Neural progenitor cell (in vitro differentiated cells): Measurements from ENCODE around the gene PHPT1. TPM values are rescaled to one million over a fixed set of nuclear protein-coding genes. Genes with fewer than 3 reads are reported as not detected.

ENCODE experiments used
- DNase-seq: peaks from one replicate; pipeline ENCODE4 v3.0.0-alpha.2; 2016; ENCODE audit warnings: low spot score
- H2AFZ ChIP-seq: fragments of 200-600 bp; sonication (generic); replicated peaks from 2 replicates; pipeline ENCODE4 v1.6.1; 2016; ENCODE audit warnings: antibody characterized with exemption
- H3F3A ChIP-seq: fragments of 200-600 bp; sonication (generic); 2 replicates; pipeline ENCODE4 v1.6.1; 2016; ENCODE audit warnings: antibody characterized with exemption, low read depth
- H3K27ac ChIP-seq: fragments of 200-600 bp; sonication (generic); 2 replicates; pipeline ENCODE4 v1.5.1; 2016; ENCODE audit warnings: mild to moderate bottlenecking
- H3K27me3 ChIP-seq: fragments of 200-600 bp; sonication (generic); 2 replicates; pipeline ENCODE4 v1.6.1; 2016; ENCODE audit warnings: mild to moderate bottlenecking, moderate library complexity
- H3K36me3 ChIP-seq: fragments of 200-600 bp; sonication (generic); 2 replicates; pipeline ENCODE4 v1.5.1; 2016
- H3K4me1 ChIP-seq: fragments of 200-600 bp; sonication (generic); 2 replicates; pipeline ENCODE4 v1.6.1; 2016; ENCODE audit warnings: mixed run types
- H3K4me2 ChIP-seq: fragments of 200-600 bp; sonication (generic); 2 replicates; pipeline ENCODE4 v1.6.1; 2016
- H3K4me3 ChIP-seq: fragments of 200-600 bp; sonication (generic); 2 replicates; pipeline ENCODE4 v1.5.1; 2016
- H3K79me2 ChIP-seq: fragments of 200-600 bp; sonication (generic); 2 replicates; pipeline ENCODE4 v1.6.1; 2016; ENCODE audit warnings: low read depth
- H3K9ac ChIP-seq: fragments of 200-600 bp; sonication (generic); 2 replicates; pipeline ENCODE4 v1.6.1; 2016
- H3K9me3 ChIP-seq: fragments of 200-600 bp; sonication (generic); 2 replicates; pipeline ENCODE4 v1.5.1; 2016; ENCODE audit warnings: low read depth
- H4K20me1 ChIP-seq: fragments of 200-600 bp; sonication (generic); 2 replicates; pipeline ENCODE4 v1.6.1; 2016; ENCODE audit warnings: low read depth
- H3K27ac Mint-ChIP-seq: 3 replicates; pipeline ENCODE4 v1.8.0; 2021; ENCODE audit warnings: mixed read lengths
- H3K27me3 Mint-ChIP-seq: 2 replicates; pipeline ENCODE4 v1.8.0; 2022; ENCODE audit warnings: low read depth, mild to moderate bottlenecking, inconsistent platforms, moderate library complexity, mixed read lengths; ENCODE audit not compliant: insufficient read depth
- H3K36me3 Mint-ChIP-seq: 3 replicates; pipeline ENCODE4 v1.8.0; 2021; ENCODE audit warnings: mixed read lengths
- H3K4me1 Mint-ChIP-seq: 3 replicates; pipeline ENCODE4 v1.8.0; 2021; ENCODE audit warnings: mixed read lengths
- H3K4me3 Mint-ChIP-seq: 3 replicates; pipeline ENCODE4 v1.8.0; 2021; ENCODE audit warnings: mild to moderate bottlenecking, moderate library complexity, mixed read lengths
- H3K9me3 Mint-ChIP-seq: 3 replicates; pipeline ENCODE4 v1.8.0; 2020; ENCODE audit warnings: mixed read lengths
- CTCF ChIP-seq: fragments of 200-600 bp; sonication (generic); IDR thresholded peaks from 2 replicates; pipeline ENCODE4 v1.5.1; 2017; ENCODE audit warnings: antibody characterized with exemption, mild to moderate bottlenecking
- EZH2 ChIP-seq: fragments of 200-600 bp; sonication (generic); IDR thresholded peaks from 2 replicates; pipeline ENCODE4 v1.6.1; 2017; ENCODE audit warnings: antibody characterized with exemption, mild to moderate bottlenecking, moderate library complexity
- EZH2phosphoT487 ChIP-seq: fragments of 200-600 bp; sonication (generic); IDR thresholded peaks from 2 replicates; pipeline ENCODE4 v1.6.1; 2017; ENCODE audit warnings: antibody characterized with exemption
- microRNA-seq: library from miRNA; unstranded; fragments of <30 nt; microRNA quantifications from one replicate; pipeline ENCODE4, GENCODE V29; 2016
- small RNA-seq: library from RNA; depleted of rRNA; stranded (forward); fragments of <200 nt; gene quantifications from one replicate; pipeline ENCODE3, GENCODE V24; 2015
- total RNA-seq: library from RNA; depleted of rRNA; stranded (reverse); fragments of >200 nt; gene quantifications from 2 replicates; pipeline ENCODE4 v1.2.3, GENCODE V29; 2015; ENCODE audit warnings: low replicate concordance

PHPT1 gene
- total RNA-seq, 1 donor from 2014 or later = 58.8 TPM

- Histone ChIP-seq H3K4me3 (no peak overlapping the region), H3F3A (no peaks in the 10 kb centered on the region), H3K79me2 (peaks cover 35% of the 10 kb centered on the region), H3K36me3 (peaks cover 3% of the 10 kb centered on the region), H2AFZ (no peak overlapping the region), H3K4me1 (no peaks in the 10 kb centered on the region), H3K27me3 (no peaks in the 10 kb centered on the region), H3K4me2 (no peak overlapping the region), H3K9me3 (no peaks in the 10 kb centered on the region), H4K20me1 (peaks cover 42% of the 10 kb centered on the region), H3K27ac (no peak overlapping the region), H3K9ac (no peak overlapping the region)
- DNase-seq = no peak
- H3K9me3 Mint-ChIP-seq = no peaks in the 10 kb centered on the region
- H3K27me3 Mint-ChIP-seq = peaks cover 3% of the 10 kb centered on the region
- H3K4me1 Mint-ChIP-seq = no peaks in the 10 kb centered on the region
- H3K36me3 Mint-ChIP-seq = peaks cover 21% of the 10 kb centered on the region
- H3K4me3 Mint-ChIP-seq = no peak overlapping the region
- H3K27ac Mint-ChIP-seq = no peak overlapping the region
- TF ChIP-seq EZH2 = no peak
- no peak for TF ChIP-seq CTCF
- no peak for TF ChIP-seq EZH2phosphoT487
These were observed 49.4 kb downstream of the PHPT1 start for GRCh38 chr9:136898483-136899100.

DNA sequence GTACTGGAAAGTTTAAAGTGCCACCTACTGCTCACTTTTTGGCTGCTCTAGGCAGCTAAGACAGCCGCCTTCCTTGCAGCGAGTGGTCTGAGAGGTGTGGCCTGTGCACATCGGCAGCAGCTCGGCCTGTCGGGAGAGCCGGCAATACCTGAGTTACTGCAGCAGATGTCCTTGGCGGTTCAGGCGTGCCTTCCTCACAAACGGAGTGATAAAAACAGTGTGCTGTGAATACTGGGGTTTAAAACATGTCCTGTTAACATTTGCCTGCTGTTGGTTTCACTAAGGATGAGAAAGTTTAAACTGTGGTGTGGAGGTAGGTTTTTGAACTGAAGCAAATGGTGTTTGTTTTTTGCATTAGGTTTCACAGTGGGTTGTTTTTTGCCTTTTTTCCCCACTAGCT is 50.0 kb downstream of the PHPT1 start:
- Mint-ChIP-seq H3K4me1 (no peaks in the 10 kb centered on the region), H3K9me3 (no peaks in the 10 kb centered on the region), H3K36me3 (peaks cover 20% of the 10 kb centered on the region), H3K27ac (no peak overlapping the region), H3K4me3 (no peak overlapping the region), H3K27me3 (peaks cover 7% of the 10 kb centered on the region)
- H2AFZ ChIP-seq = no peak overlapping the region
- TF ChIP-seq EZH2phosphoT487 = no peak
- no peak for TF ChIP-seq EZH2
- no peak for TF ChIP-seq CTCF
- H3K36me3 ChIP-seq = peaks cover 3% of the 10 kb centered on the region
- H4K20me1 ChIP-seq = peaks cover 42% of the 10 kb centered on the region
- H3K4me2 ChIP-seq = no peak overlapping the region
- DNase-seq = no peak
- no peaks in the 10 kb centered on the region for H3K9me3 ChIP-seq
- no peak overlapping the region for H3K27ac ChIP-seq
- no peaks in the 10 kb centered on the region for H3K4me1 ChIP-seq
- no peaks in the 10 kb centered on the region for H3K27me3 ChIP-seq
- no peak overlapping the region for H3K4me3 ChIP-seq
- no peak overlapping the region for H3K9ac ChIP-seq
- no peaks in the 10 kb centered on the region for H3F3A ChIP-seq
- H3K79me2 ChIP-seq = peaks cover 29% of the 10 kb centered on the region

- H4K20me1 ChIP-seq = peaks cover 34% of the 10 kb centered on the region
- TF ChIP-seq CTCF (no peak), EZH2 (no peak), EZH2phosphoT487 (no peak)
- H3K27ac ChIP-seq = no peak overlapping the region
- peaks cover 3% of the 10 kb centered on the region for H3K36me3 ChIP-seq
- DNase-seq = no peak
- H3K9ac ChIP-seq = no peak overlapping the region
- no peaks in the 10 kb centered on the region for H3K9me3 ChIP-seq
- no peak overlapping the region for H3K4me3 ChIP-seq
- Mint-ChIP-seq H3K9me3 (no peaks in the 10 kb centered on the region), H3K27me3 (peaks cover 7% of the 10 kb centered on the region), H3K4me1 (no peaks in the 10 kb centered on the region), H3K4me3 (peak overlapping the region; percentile 29), H3K27ac (no peak overlapping the region), H3K36me3 (peaks cover 17% of the 10 kb centered on the region)
- no peak overlapping the region for H3K4me2 ChIP-seq
- H2AFZ ChIP-seq = no peak overlapping the region
- no peaks in the 10 kb centered on the region for H3F3A ChIP-seq
- H3K4me1 ChIP-seq = no peaks in the 10 kb centered on the region
- H3K27me3 ChIP-seq = no peaks in the 10 kb centered on the region
- H3K79me2 ChIP-seq = peaks cover 15% of the 10 kb centered on the region
These were observed 51.3 kb downstream of the PHPT1 start for GRCh38 chr9:136900556-136900955.

Small RNA genes within 50 kb of the gene (microRNA-seq; reads per million reads assigned to microRNA genes)
- gene MIR4292 (not detected), gene MIR4479 (not detected)

Small RNA genes within 50 kb of the gene (small RNA-seq; reads per million reads assigned to genes)
- gene AL355987.2 (not detected), gene MIR4292 (not detected), gene MIR4479 (not detected)

Other genes with a start within 250 kb of the PHPT1 start
- 16.5 and 47.4 TPM in 2 replicates for gene EGFL7, start 186.5 kb upstream of the PHPT1 start, total RNA-seq
- gene AGPAT2, start 162.0 kb upstream of the PHPT1 start, total RNA-seq = 2.4 and 3.4 TPM in 2 replicates
- 11.8 and 52.8 TPM in 2 replicates for gene DIPK1B, start 136.8 kb upstream of the PHPT1 start, total RNA-seq
- gene LCN10, start 106.5 kb upstream of the PHPT1 start, total RNA-seq = not detected in 2 replicates
- not detected in 2 replicates for gene LCN6, start 100.9 kb upstream of the PHPT1 start, total RNA-seq
- gene LCN8, start 91.2 kb upstream of the PHPT1 start, total RNA-seq = not detected in 2 replicates
- not detected in 2 replicates for gene LCN15, start 84.9 kb upstream of the PHPT1 start, total RNA-seq
- 19.9 and 46.8 TPM in 2 replicates for gene TMEM141, start 58.1 kb upstream of the PHPT1 start, total RNA-seq
- gene CCDC183, start 53.1 kb upstream of the PHPT1 start, total RNA-seq = 0.84 and 2.1 TPM in 2 replicates
- gene RABL6, start 41.5 kb upstream of the PHPT1 start, total RNA-seq = 71.2 and 148 TPM in 2 replicates
- gene AJM1, start 6.9 kb upstream of the PHPT1 start, total RNA-seq = 0.77 TPM in 1 of 2 replicates, not detected in the other
- gene MAMDC4, start 2.9 kb downstream of the PHPT1 start, total RNA-seq = 2.6 and 8.3 TPM in 2 replicates
- gene EDF1, start 16.9 kb downstream of the PHPT1 start, total RNA-seq = 269 and 293 TPM in 2 replicates
- 16.1 and 33.9 TPM in 2 replicates for gene TRAF2, start 37.1 kb downstream of the PHPT1 start, total RNA-seq
- gene FBXW5, start 95.3 kb downstream of the PHPT1 start, total RNA-seq = 21.5 and 85.1 TPM in 2 replicates
- not detected in 2 replicates for gene C8G, start 95.8 kb downstream of the PHPT1 start, total RNA-seq
- gene LCN12, start 102.9 kb downstream of the PHPT1 start, total RNA-seq = 0.19 TPM in 1 of 2 replicates, not detected in the other
- not detected in 2 replicates for gene PTGDS, start 128.1 kb downstream of the PHPT1 start, total RNA-seq
- 0.09 TPM in 1 of 2 replicates, not detected in the other for gene LCNL1, start 133.6 kb downstream of the PHPT1 start, total RNA-seq
- 31.5 and 79.6 TPM in 2 replicates for gene PAXX, start 143.0 kb downstream of the PHPT1 start, total RNA-seq
- gene CLIC3, start 147.2 kb downstream of the PHPT1 start, total RNA-seq = not detected in 2 replicates
- 2.7 and 19.7 TPM in 2 replicates for gene ABCA2, start 178.8 kb downstream of the PHPT1 start, total RNA-seq
- gene FUT7, start 182.7 kb downstream of the PHPT1 start, total RNA-seq = not detected in 2 replicates
- 3.8 and 31.3 TPM in 2 replicates for gene NPDC1, start 196.8 kb downstream of the PHPT1 start, total RNA-seq
- gene ENTPD2, start 204.7 kb downstream of the PHPT1 start, total RNA-seq = not detected in 2 replicates
- 5.7 and 27.7 TPM in 2 replicates for gene SAPCD2, start 221.1 kb downstream of the PHPT1 start, total RNA-seq
- gene UAP1L1, start 228.1 kb downstream of the PHPT1 start, total RNA-seq = 0.12 and 0.51 TPM in 2 replicates
- 24.6 and 43.5 TPM in 2 replicates for gene MAN1B1, start 237.6 kb downstream of the PHPT1 start, total RNA-seq